RWPE2 (cell line): ENCODE measurements around the gene ALG11.

Experiments
- ATAC-seq: fragments of 200-7000 bp; cut with Tn5 transposase; 3 replicates; pipeline ENCODE4 v1.9.1; 2021; ENCODE audit warnings: low read depth
- DNase-seq: peaks from one replicate; pipeline ENCODE4 v3.0.0-alpha.2; 2020; ENCODE audit warnings: low spot score
- H3K27ac ChIP-seq: fragments of 450-650 bp; 2 replicates; pipeline ENCODE4 v1.5.1; 2017; ENCODE audit warnings: mild to moderate bottlenecking; ENCODE audit not compliant: poor library complexity, severe bottlenecking
- H3K27me3 ChIP-seq: fragments of 250-450 bp; sonication (Bioruptor Pico); 2 replicates; pipeline ENCODE4 v1.5.1; 2021; ENCODE audit warnings: mild to moderate bottlenecking, moderate library complexity; ENCODE audit not compliant: insufficient read depth, poor library complexity, severe bottlenecking
- H3K36me3 ChIP-seq: fragments of 250-450 bp; sonication (Bioruptor Pico); 2 replicates; pipeline ENCODE4 v1.5.1; 2020; ENCODE audit warnings: low read depth, mild to moderate bottlenecking, moderate library complexity
- H3K4me1 ChIP-seq: fragments of 250-450 bp; sonication (Bioruptor Pico); 2 replicates; pipeline ENCODE4 v1.5.1; 2021; ENCODE audit warnings: mild to moderate bottlenecking, moderate library complexity; ENCODE audit not compliant: insufficient read depth, poor library complexity, severe bottlenecking
- H3K4me3 ChIP-seq: fragments of 250-450 bp; sonication (Bioruptor Pico); 2 replicates; pipeline ENCODE4 v1.5.1; 2021; ENCODE audit warnings: mild to moderate bottlenecking, moderate library complexity; ENCODE audit not compliant: severe bottlenecking
- H3K9me3 ChIP-seq: fragments of 250-450 bp; sonication (Bioruptor Pico); 2 replicates; pipeline ENCODE4 v1.5.1; 2021; ENCODE audit warnings: mild to moderate bottlenecking, moderate library complexity; ENCODE audit not compliant: severe bottlenecking
- TF ChIP-seq, protein P1 (sequence below): fragments of 450-650 bp; IDR thresholded peaks from one replicate; pipeline ENCODE4 v1.5.1; 2017; ENCODE audit warnings: mild to moderate bottlenecking, moderate library complexity; ENCODE audit not compliant: poor library complexity, severe bottlenecking

The ALG11 gene

DNA sequence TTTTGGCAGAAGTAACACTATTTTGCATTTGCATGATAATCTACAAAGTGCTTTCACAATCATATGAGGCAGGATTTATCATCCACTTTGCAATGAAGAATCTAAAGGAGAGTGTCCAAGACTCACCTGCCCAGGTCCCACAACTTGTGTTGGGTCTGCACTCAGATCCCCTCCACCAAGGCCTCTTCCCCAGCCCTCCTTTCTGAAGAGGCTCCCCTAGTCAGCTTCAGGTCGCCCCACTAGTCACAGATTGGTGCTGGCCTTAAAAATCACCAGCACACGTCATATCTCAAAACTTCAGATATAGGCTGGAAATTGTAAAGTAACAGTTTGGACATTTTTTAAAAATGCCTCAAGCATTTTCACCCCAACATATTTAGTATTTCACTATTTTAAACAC lies 18.5 kb upstream of the ALG11 start:
- DNase-seq = no peak
- ATAC-seq = no peak
- Histone ChIP-seq H3K9me3 (no peaks in the 10 kb centered on the region), H3K27me3 (no peaks in the 10 kb centered on the region), H3K4me1 (no peaks in the 10 kb centered on the region), H3K27ac (no peak overlapping the region), H3K4me3 (no peak overlapping the region), H3K36me3 (no peaks in the 10 kb centered on the region)
- TF ChIP-seq, protein P1, sequence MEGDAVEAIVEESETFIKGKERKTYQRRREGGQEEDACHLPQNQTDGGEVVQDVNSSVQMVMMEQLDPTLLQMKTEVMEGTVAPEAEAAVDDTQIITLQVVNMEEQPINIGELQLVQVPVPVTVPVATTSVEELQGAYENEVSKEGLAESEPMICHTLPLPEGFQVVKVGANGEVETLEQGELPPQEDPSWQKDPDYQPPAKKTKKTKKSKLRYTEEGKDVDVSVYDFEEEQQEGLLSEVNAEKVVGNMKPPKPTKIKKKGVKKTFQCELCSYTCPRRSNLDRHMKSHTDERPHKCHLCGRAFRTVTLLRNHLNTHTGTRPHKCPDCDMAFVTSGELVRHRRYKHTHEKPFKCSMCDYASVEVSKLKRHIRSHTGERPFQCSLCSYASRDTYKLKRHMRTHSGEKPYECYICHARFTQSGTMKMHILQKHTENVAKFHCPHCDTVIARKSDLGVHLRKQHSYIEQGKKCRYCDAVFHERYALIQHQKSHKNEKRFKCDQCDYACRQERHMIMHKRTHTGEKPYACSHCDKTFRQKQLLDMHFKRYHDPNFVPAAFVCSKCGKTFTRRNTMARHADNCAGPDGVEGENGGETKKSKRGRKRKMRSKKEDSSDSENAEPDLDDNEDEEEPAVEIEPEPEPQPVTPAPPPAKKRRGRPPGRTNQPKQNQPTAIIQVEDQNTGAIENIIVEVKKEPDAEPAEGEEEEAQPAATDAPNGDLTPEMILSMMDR = no peak

DNA sequence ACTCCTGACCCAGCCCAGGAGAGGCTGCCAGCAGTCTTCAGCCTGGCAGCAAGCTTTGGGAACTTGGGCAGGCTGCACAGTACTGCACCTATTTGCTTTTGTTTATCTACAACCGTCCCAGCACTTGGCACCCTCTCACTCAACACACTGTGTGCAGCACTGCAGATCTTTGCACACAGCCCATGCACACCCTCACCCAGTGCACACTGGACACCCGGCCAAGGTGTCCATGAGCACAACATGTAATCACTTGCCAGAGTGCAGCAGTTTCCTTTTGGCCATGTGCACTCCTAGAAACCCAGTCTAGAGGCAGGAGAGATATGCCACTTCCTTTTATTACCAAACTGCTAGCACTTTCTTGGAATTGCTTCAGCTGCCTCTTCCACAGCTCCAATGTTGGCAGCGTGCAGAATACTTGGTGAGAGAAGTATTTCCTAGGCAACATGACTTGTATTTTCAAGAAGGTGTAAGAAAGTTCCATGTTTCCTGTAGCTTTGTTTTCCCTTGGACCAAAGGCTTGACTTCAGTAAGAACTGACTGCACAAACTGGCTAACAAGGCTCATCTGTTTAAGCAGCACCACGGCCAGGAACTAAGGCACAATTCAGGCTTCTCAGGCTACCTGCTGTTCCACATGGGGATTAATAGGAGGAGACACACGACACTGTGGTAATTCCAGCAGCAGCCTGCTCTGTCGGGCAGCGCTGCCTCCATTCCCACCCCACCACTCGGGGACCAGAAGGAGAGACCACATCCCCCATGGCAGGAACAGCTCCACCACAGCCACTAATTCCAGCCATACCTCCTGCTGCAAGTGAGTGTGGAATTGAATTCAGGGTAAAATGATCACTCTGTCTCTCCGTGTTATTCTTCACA lies 16.3 kb upstream of the ALG11 start:
- TF ChIP-seq, protein P1 = no peak
- no peaks in the 10 kb centered on the region for H3K27me3 ChIP-seq
- no peak; the same call in 2 of the 3 replicates for ATAC-seq
- no peak for DNase-seq
- H3K4me1 ChIP-seq = no peaks in the 10 kb centered on the region
- H3K9me3 ChIP-seq = no peaks in the 10 kb centered on the region
- no peak overlapping the region for H3K27ac ChIP-seq
- H3K36me3 ChIP-seq = no peaks in the 10 kb centered on the region
- H3K4me3 ChIP-seq = no peak overlapping the region

DNA sequence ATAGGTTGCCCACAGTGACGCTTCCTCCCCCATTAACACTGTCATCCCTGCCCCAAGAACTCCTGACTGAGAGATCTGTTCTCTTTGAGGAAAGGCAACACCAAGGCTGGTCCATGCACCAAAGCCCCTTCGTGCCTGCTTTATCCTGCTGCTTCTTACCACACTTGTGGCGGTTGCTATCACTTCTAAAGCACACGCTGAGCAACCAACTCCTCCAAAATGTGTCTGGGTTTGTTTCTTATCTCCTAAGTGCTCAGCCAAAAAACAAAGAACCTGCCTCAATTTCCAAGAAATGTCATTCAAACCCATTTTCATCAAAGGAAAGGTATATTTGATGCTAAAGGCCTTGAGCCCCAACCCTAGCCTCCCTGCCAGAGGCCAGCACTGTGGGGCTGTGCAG lies 15.6 kb upstream of the ALG11 start:
- TF ChIP-seq, protein P1 = no peak
- H3K36me3 ChIP-seq = no peaks in the 10 kb centered on the region
- H3K4me3 ChIP-seq = no peak overlapping the region
- H3K27me3 ChIP-seq = no peaks in the 10 kb centered on the region
- ATAC-seq = no peak
- no peak overlapping the region for H3K27ac ChIP-seq
- no peak for DNase-seq
- no peaks in the 10 kb centered on the region for H3K4me1 ChIP-seq
- no peaks in the 10 kb centered on the region for H3K9me3 ChIP-seq

DNA sequence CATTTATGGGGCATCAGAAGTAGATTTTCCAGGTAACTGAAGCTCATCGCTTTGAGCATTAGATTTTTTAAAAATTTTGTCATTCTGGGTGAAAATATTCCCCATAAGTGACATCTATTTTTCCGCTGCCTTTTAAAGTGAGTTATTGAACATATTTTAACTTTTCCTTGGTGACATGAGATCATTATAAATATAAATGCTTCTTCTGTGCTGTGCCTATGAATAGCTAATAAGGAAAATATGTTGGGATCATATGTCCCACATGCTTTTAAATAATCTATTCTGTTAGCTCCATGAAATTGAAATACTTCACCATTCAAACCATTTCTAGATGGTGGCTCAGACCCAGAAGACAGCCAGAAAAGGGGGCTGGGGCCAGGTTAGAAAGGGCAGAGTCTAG lies 15.0 kb upstream of the ALG11 start:
- TF ChIP-seq, protein P1 = no peak
- Histone ChIP-seq H3K27ac (no peak overlapping the region), H3K4me3 (no peak overlapping the region), H3K27me3 (no peaks in the 10 kb centered on the region), H3K4me1 (no peaks in the 10 kb centered on the region), H3K36me3 (no peaks in the 10 kb centered on the region), H3K9me3 (no peaks in the 10 kb centered on the region)
- ATAC-seq = no peak
- DNase-seq = no peak

DNA sequence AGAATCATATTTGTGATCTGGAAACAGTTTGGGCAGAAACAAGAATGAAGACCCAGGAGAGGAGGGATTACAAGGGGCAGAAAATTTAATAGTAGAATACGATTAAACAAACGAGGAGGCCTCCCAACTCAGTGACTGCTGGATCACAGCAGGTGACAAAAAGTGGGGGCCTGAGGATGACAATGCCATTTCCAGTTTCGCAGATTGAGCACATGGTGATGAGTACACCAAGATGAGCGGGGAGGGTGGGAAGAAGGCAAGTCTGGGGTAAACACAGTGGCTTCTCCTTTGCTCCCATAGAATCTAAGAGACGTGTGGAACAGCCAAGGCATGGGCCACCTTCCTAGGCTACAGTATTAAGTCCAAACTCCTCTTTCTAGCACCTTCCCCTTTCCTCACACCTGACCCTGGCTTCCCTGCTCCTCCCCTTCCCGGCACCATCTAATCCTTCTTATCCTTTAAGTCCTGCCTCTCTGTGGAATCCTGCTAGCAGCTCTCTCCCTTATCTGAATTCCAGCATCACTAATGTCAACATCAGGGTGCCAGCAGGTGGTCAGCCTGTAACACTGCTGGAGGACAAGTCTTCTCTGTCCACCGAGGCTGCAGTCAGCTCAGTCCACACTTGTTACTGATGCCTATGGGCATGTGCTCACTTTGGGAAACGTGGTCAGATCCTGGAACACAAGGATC lies 14.4 kb upstream of the ALG11 start:
- H3K9me3 ChIP-seq = no peaks in the 10 kb centered on the region
- ATAC-seq = no peak
- H3K27ac ChIP-seq = no peak overlapping the region
- no peak overlapping the region for H3K4me3 ChIP-seq
- TF ChIP-seq, protein P1 = no peak
- no peak for DNase-seq
- no peaks in the 10 kb centered on the region for H3K4me1 ChIP-seq
- H3K36me3 ChIP-seq = no peaks in the 10 kb centered on the region
- no peaks in the 10 kb centered on the region for H3K27me3 ChIP-seq
